CD4-positive, alpha-beta T cell (primary cell): ENCODE data around the gene NRIP1. TPM values are rescaled to one million over a fixed set of nuclear protein-coding genes. Genes with fewer than 3 reads are reported as not detected.
A peak's percentile ranks its signal among the peaks of the same experiment; 100 is the strongest.

Source experiments
- ATAC-seq: fragments of 200-7000 bp; cut with Tn5 transposase; one replicate; pipeline ENCODE4 v1.10.0; 2022; ENCODE audit warnings: mild to moderate bottlenecking; ENCODE audit not compliant: poor library complexity
- CTCF ChIA-PET: fragments of 350-600 bp; sonication (Branson Sonifier 250); formaldehyde crosslinking; loops from one replicate; lab custom pipeline; 2021; ENCODE audit warnings: antibody characterized with exemption, inconsistent platforms; lab: Charles Lee
- POLR2A ChIA-PET: fragments of 350-600 bp; sonication (Branson Sonifier 250); formaldehyde crosslinking; loops from one replicate; lab custom pipeline; 2021; ENCODE audit warnings: antibody characterized with exemption, inconsistent platforms; lab: Charles Lee
- DNase-seq, 14 experiments: peaks; one replicate each; pipeline ENCODE4 v3.0.0-alpha.2; 2013 to 2020; ENCODE audit warnings: mixed read lengths in 2 of 14
- H3K27ac ChIP-seq, 2 donors: one replicate each; pipeline versions ENCODE4 v1.5.1 to v1.7.0; 2013; ENCODE audit warnings: low read length in 2 of 2, low read depth in 1 of 2, mild to moderate bottlenecking in 1 of 2
- H3K27me3 ChIP-seq, 2 experiments: 1 replicate in 1 of 2; 2 replicates in 1 of 2; pipeline versions ENCODE4 v1.6.1 to v1.7.0; 2013; ENCODE audit warnings: low read length in 2 of 2, control low read depth in 1 of 2, mild to moderate bottlenecking in 1 of 2, moderate library complexity in 1 of 2; ENCODE audit not compliant: insufficient read depth in 2 of 2, control insufficient read depth in 1 of 2
- H3K36me3 ChIP-seq: one replicate; pipeline ENCODE4 v1.6.1; 2013; ENCODE audit warnings: low read length, control low read depth; ENCODE audit not compliant: insufficient read depth
- H3K4me1 ChIP-seq: one replicate; pipeline ENCODE4 v1.6.1; 2013; ENCODE audit warnings: low read length, control low read depth; ENCODE audit not compliant: insufficient read depth
- H3K4me3 ChIP-seq: one replicate; pipeline ENCODE4 v1.5.1; 2013; ENCODE audit warnings: mild to moderate bottlenecking, low read length, moderate library complexity
- H3K9me3 ChIP-seq, 2 experiments: 1 replicate in 1 of 2; 2 replicates in 1 of 2; pipeline versions ENCODE4 v1.6.1 to v1.7.0; 2013; ENCODE audit warnings: low read length in 2 of 2, mild to moderate bottlenecking in 2 of 2, control low read depth in 1 of 2, moderate library complexity in 1 of 2; ENCODE audit not compliant: control insufficient read depth in 1 of 2, insufficient read depth in 1 of 2
- H3K27ac Mint-ChIP-seq: one replicate; pipeline ENCODE4 v1.8.0; 2020; ENCODE audit warnings: mixed read lengths
- H3K27me3 Mint-ChIP-seq: one replicate; pipeline ENCODE4 v1.8.0; 2021; ENCODE audit warnings: mixed read lengths
- H3K36me3 Mint-ChIP-seq: one replicate; pipeline ENCODE4 v1.8.0; 2021; ENCODE audit warnings: low read depth, mixed read lengths
- H3K4me1 Mint-ChIP-seq: one replicate; pipeline ENCODE4 v1.8.0; 2021; ENCODE audit warnings: low read depth, mixed read lengths
- H3K4me3 Mint-ChIP-seq: one replicate; pipeline ENCODE4 v1.8.0; 2020; ENCODE audit warnings: mild to moderate bottlenecking, mixed read lengths
- H3K9me3 Mint-ChIP-seq: one replicate; pipeline ENCODE4 v1.8.0; 2020; ENCODE audit warnings: mixed read lengths
- intact Hi-C, 2 experiments: fragments of 100-400 bp; cut with DNase I in 1 of 2; cut with micrococcal nuclease in 1 of 2; formaldehyde crosslinking; loops; one replicate each; pipeline versions ENCODE4 v1.15.1 to v1.9.0; 2023 to 2025; cut with DNase I, micrococcal nuclease
- total RNA-seq, 174 experiments: library from RNA in 2 of 174; stranded (reverse) in 2 of 174; gene quantifications; one replicate each; pipeline ENCODE4 v1.2.3 and lab custom pipeline; 2021 to 2026
- TF ChIP-seq, protein P1 (sequence below): fragments of 200-600 bp; IDR thresholded peaks from one replicate; pipeline ENCODE4 v1.8.0; 2022; ENCODE audit warnings: antibody characterized with exemption, mild to moderate bottlenecking

NRIP1 gene
- total RNA-seq, 2 experiments from 2014 or later, result 41.6 to 50.1 TPM

DNA sequence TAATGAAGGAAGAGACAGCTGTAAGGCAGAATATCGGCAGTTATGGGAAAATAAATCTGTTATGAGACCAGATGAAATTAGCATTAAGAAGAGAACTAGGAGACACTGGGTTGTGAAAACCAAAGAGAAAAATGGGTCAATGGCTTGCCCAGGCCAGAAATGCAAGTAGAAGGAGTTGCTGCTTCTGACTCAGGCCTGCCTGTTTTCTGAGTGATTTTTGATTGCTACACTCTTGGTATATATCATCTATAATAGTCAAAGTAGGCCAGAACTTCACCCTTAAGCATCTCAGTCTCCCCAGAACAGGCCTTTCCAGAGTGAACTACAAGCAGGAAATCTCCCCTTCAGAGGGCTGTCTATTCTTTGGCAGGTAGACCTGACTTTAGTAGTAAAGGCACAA lies 107.0 kb downstream of the NRIP1 start:
- H3K27me3 Mint-ChIP-seq, result no peaks in the 10 kb centered on the region
- H3K4me3 ChIP-seq, result no peak overlapping the region
- H3K36me3 Mint-ChIP-seq, result no peaks in the 10 kb centered on the region
- H3K9me3 ChIP-seq, result no peaks in the 10 kb centered on the region
- no peak overlapping the region for H3K27ac ChIP-seq
- H3K4me3 Mint-ChIP-seq, result no peak overlapping the region
- H3K4me1 ChIP-seq, result no peaks in the 10 kb centered on the region
- POLR2A ChIA-PET, result no interaction called here
- intact Hi-C loops, result no loop called here
- H3K36me3 ChIP-seq, result no peaks in the 10 kb centered on the region
- DNase-seq, result peak in 1 of 14 experiments; percentile 3
- CTCF ChIA-PET, result interaction anchor here (1.0 kb wide), 1 partner anchor 14 kb away, joined by 3 read pairs; no protein-coding TSS in a partner anchor
- no peaks in the 10 kb centered on the region for H3K9me3 Mint-ChIP-seq
- H3K4me1 Mint-ChIP-seq, result no peaks in the 10 kb centered on the region
- TF ChIP-seq, protein P1, sequence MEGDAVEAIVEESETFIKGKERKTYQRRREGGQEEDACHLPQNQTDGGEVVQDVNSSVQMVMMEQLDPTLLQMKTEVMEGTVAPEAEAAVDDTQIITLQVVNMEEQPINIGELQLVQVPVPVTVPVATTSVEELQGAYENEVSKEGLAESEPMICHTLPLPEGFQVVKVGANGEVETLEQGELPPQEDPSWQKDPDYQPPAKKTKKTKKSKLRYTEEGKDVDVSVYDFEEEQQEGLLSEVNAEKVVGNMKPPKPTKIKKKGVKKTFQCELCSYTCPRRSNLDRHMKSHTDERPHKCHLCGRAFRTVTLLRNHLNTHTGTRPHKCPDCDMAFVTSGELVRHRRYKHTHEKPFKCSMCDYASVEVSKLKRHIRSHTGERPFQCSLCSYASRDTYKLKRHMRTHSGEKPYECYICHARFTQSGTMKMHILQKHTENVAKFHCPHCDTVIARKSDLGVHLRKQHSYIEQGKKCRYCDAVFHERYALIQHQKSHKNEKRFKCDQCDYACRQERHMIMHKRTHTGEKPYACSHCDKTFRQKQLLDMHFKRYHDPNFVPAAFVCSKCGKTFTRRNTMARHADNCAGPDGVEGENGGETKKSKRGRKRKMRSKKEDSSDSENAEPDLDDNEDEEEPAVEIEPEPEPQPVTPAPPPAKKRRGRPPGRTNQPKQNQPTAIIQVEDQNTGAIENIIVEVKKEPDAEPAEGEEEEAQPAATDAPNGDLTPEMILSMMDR, result no peak
- no peak for ATAC-seq
- no peaks in the 10 kb centered on the region for H3K27me3 ChIP-seq
- no peak overlapping the region for H3K27ac Mint-ChIP-seq

DNA sequence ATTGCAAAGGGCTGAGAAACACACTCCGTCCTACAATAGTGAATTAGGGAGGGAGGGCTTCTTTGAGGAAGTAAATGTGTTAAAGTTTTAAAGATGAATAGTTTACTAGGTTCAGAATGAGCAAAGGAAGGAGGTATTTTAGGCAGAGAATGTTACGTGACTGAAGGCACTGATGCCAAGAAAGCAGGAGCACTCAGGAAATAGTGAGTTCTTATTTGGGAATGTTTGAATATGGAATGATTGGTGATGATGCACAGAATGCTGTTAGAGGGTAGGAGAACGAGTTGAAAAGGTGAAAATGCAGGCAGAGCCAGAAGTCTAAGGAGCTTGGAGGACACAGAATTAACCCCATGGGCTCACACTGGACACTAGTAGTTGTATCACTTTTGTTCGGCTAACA lies 108.0 kb downstream of the NRIP1 start:
- ChIA-PET CTCF (no interaction called here), POLR2A (no interaction called here)
- H3K27ac ChIP-seq, result no peak overlapping the region
- DNase-seq, result no peak
- no peaks in the 10 kb centered on the region for H3K9me3 Mint-ChIP-seq
- no peak overlapping the region for H3K4me3 ChIP-seq
- H3K27me3 ChIP-seq, result no peaks in the 10 kb centered on the region
- no peaks in the 10 kb centered on the region for H3K27me3 Mint-ChIP-seq
- intact Hi-C loops, result no loop called here
- ATAC-seq, result no peak
- TF ChIP-seq, protein P1, result no peak
- no peak overlapping the region for H3K4me3 Mint-ChIP-seq
- H3K4me1 Mint-ChIP-seq, result no peaks in the 10 kb centered on the region
- no peaks in the 10 kb centered on the region for H3K36me3 Mint-ChIP-seq
- no peaks in the 10 kb centered on the region for H3K36me3 ChIP-seq
- H3K27ac Mint-ChIP-seq, result no peak overlapping the region
- no peaks in the 10 kb centered on the region for H3K4me1 ChIP-seq
- H3K9me3 ChIP-seq, result no peaks in the 10 kb centered on the region

DNA sequence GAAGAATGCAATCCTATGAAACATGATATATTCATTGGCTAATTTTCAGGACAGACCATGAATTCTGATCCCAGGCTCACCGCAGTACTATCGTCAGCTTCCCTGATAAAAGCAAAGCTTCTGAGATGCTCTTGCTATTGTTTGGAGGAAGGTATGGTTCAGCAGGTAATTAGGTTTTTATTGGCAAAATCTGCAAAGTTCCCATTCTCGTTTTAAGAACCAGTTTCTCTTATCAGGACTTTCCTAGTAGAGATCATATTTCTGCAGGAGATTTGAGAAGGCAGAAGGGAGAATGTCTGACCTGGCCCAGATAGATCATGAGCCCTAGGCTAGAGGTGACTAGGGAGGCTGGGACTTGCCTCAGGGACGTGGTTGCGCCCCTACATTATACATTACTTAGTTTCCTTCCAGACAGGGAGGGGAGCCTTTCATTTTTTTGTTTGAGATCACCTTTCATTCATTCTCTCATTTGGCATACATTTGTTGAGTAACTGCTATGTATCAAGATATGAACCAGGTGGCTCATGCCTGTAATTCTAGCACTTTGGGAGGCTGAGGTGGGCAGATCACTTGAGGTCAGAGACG lies 108.8 kb downstream of the NRIP1 start:
- TF ChIP-seq, protein P1, result no peak
- no peaks in the 10 kb centered on the region for H3K27me3 ChIP-seq
- ChIA-PET CTCF (no interaction called here), POLR2A (no interaction called here)
- no peak overlapping the region for H3K27ac ChIP-seq
- Mint-ChIP-seq H3K27ac (no peak overlapping the region), H3K27me3 (no peaks in the 10 kb centered on the region), H3K4me3 (no peak overlapping the region), H3K9me3 (no peaks in the 10 kb centered on the region), H3K36me3 (no peaks in the 10 kb centered on the region), H3K4me1 (no peaks in the 10 kb centered on the region)
- no peaks in the 10 kb centered on the region for H3K4me1 ChIP-seq
- H3K9me3 ChIP-seq, result no peaks in the 10 kb centered on the region
- H3K36me3 ChIP-seq, result no peaks in the 10 kb centered on the region
- ATAC-seq (no peak), DNase-seq (no peak)
- intact Hi-C loops, result no loop called here
- H3K4me3 ChIP-seq, result no peak overlapping the region
